Neuron (in vitro differentiated cells): Measurements from ENCODE around the gene ACTBL2.

ENCODE experiments used
- H2AFZ ChIP-seq: one replicate; pipeline ENCODE4 v1.6.1; 2013; ENCODE audit warnings: low read depth, mild to moderate bottlenecking, inconsistent platforms, low read length, moderate library complexity
- H3K27me3 ChIP-seq: one replicate; pipeline ENCODE4 v1.6.1; 2013; ENCODE audit warnings: low read length; ENCODE audit not compliant: insufficient read depth
- H3K36me3 ChIP-seq: one replicate; pipeline ENCODE4 v1.6.1; 2013; ENCODE audit warnings: low read length; ENCODE audit not compliant: insufficient read depth
- H3K4me1 ChIP-seq: one replicate; pipeline ENCODE4 v1.6.1; 2013; ENCODE audit warnings: low read length; ENCODE audit not compliant: insufficient read depth
- H3K4me3 ChIP-seq: 2 replicates; pipeline ENCODE4 v1.5.1; 2013; ENCODE audit warnings: mild to moderate bottlenecking, low read length, moderate library complexity
- H3K9me3 ChIP-seq: one replicate; pipeline ENCODE4 v1.6.1; 2013; ENCODE audit warnings: low read length

Gene ACTBL2

DNA sequence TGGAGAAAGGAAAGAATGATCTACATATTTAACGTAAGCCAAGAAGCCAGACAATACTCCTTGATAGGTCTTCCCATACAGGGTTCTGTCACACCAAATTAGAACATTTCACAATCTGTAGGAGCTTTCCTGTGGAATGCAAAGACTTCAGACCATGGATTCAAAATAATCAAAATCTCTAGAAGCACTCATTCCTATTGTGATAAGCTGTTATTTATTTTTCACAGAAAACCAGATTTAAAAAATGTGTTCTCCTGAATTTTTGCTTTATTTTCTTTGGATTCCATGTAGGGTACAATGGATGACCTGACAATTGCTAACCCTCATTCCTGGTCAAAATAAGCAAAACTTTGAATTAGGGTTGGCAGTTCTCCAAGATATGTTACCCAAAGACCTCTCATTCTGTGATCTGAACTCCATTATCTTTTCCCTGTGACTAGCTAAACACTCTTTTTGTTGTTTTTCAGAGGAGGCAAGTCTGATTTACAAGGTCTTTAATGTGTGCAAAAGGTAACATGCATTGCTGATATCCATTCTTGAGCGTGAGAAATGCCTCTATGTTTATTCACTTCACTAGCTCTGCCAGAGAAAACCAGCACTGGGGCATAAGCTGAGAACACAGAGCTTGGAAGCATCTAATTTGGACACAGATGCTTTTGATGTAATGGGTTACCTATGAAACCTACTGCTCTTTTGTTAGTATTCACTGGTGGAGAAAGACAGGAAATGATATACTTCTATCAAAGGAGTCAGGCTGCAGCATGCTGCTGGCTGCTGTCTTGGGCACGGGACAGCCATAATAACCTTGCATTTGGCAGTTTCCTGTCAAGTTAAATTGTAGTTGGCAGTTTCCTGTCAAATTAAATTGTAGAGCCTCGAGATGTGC lies 31.4 kb downstream of the ACTBL2 start:
- peaks cover 4% of the 10 kb centered on the region for H3K4me1 ChIP-seq
- no peak overlapping the region for H3K4me3 ChIP-seq
- H3K36me3 ChIP-seq, result no peaks in the 10 kb centered on the region
- peaks cover 2% of the 10 kb centered on the region for H3K27me3 ChIP-seq
- no peak overlapping the region for H2AFZ ChIP-seq
- H3K9me3 ChIP-seq, result no peaks in the 10 kb centered on the region

GRCh38 chr5:57448751-57449150 lies 33.9 kb downstream of the ACTBL2 start:
- no peak overlapping the region for H2AFZ ChIP-seq
- no peaks in the 10 kb centered on the region for H3K9me3 ChIP-seq
- no peaks in the 10 kb centered on the region for H3K36me3 ChIP-seq
- peaks cover 4% of the 10 kb centered on the region for H3K4me1 ChIP-seq
- no peak overlapping the region for H3K4me3 ChIP-seq
- H3K27me3 ChIP-seq, result peaks cover 2% of the 10 kb centered on the region

DNA sequence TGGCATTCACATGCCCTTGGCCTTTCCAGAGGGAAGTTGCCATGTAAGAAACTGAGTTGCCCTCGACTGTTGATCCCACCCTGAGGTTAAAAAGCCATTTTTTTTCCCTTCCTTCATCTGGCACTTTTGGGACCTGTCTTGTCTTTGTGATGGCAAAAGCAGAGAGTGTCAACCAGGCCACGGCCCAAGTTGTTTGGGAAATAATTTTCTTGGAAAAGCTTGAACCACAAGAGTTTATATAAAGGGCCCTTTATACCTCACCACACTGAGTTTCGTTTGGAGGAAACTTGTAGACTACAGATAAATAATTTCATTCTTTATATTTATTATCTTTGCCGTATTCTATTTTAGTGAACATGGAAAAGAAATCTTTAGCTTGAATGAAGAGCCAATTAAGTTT lies 34.3 kb downstream of the ACTBL2 start:
- Histone ChIP-seq H2AFZ (no peak overlapping the region), H3K27me3 (peaks cover 5% of the 10 kb centered on the region), H3K36me3 (no peaks in the 10 kb centered on the region), H3K9me3 (no peaks in the 10 kb centered on the region), H3K4me3 (no peak overlapping the region), H3K4me1 (peaks cover 4% of the 10 kb centered on the region)

GRCh38 chr5:57447658-57448057 lies 35.0 kb downstream of the ACTBL2 start:
- H3K4me3 ChIP-seq, result no peak overlapping the region
- H3K36me3 ChIP-seq, result no peaks in the 10 kb centered on the region
- H3K4me1 ChIP-seq, result peaks cover 4% of the 10 kb centered on the region
- no peak overlapping the region for H2AFZ ChIP-seq
- peaks cover 5% of the 10 kb centered on the region for H3K27me3 ChIP-seq
- no peaks in the 10 kb centered on the region for H3K9me3 ChIP-seq

- Histone ChIP-seq H3K27me3 (peaks cover 5% of the 10 kb centered on the region), H2AFZ (no peak overlapping the region), H3K9me3 (no peaks in the 10 kb centered on the region), H3K4me3 (no peak overlapping the region), H3K36me3 (no peaks in the 10 kb centered on the region), H3K4me1 (peaks cover 4% of the 10 kb centered on the region)
Observed at GRCh38 chr5:57446966-57447365, 35.6 kb downstream of the ACTBL2 start.

DNA sequence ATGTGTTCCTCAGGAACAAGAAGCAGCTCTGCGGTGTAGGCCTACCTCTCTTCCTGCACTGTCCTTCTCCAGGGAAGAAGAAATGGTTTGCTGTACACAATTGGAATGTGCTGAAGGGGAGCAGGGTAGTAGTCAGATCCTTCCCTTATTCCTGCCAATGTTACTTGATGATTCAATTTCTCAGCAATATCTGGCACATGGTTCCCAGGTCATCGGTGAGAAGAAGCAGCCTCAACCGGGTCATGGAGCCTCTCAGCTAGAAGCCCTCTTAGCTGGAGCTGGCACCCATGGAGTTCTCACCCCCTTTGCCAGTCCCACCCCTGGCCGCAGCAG lies 36.9 kb downstream of the ACTBL2 start:
- Histone ChIP-seq H3K27me3 (peaks cover 5% of the 10 kb centered on the region), H3K4me1 (peaks cover 4% of the 10 kb centered on the region), H2AFZ (no peak overlapping the region), H3K36me3 (no peaks in the 10 kb centered on the region), H3K4me3 (no peak overlapping the region), H3K9me3 (no peaks in the 10 kb centered on the region)

DNA sequence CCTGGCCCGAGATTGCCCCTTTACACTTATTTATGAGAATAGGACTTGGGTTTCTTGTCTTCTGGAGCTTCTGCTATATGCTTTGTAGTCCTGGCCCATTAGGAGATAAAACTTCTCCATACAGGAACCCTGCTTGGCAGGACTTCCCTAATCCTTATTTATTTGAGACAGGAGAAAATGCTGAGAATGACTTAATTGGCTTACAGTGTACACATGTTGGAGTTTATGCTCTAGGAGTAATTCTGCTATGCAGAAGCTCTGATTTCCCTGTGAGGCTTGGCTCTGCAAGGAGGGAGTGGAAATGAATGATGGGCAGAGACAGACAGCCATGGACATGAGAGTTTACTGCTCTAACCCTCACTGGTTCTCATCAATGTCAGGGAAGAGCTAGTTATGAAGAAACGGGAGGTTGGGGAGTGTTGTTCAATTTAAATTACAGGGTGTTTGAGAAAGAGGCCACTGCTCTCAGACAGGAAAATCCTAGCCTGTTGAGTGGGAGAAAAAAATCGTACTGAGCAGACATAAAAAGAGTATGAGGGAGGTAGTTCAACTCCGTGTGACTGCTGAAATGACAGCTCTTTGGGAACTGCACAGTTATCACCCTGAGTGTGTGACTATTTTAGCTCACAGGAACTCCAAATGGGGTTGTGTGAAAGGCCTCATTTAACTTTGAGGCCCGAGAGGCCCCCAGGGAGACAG lies 37.5 kb downstream of the ACTBL2 start:
- no peaks in the 10 kb centered on the region for H3K36me3 ChIP-seq
- H3K4me3 ChIP-seq, result no peak overlapping the region
- no peak overlapping the region for H2AFZ ChIP-seq
- H3K4me1 ChIP-seq, result peaks cover 4% of the 10 kb centered on the region
- H3K9me3 ChIP-seq, result no peaks in the 10 kb centered on the region
- H3K27me3 ChIP-seq, result peaks cover 5% of the 10 kb centered on the region

DNA sequence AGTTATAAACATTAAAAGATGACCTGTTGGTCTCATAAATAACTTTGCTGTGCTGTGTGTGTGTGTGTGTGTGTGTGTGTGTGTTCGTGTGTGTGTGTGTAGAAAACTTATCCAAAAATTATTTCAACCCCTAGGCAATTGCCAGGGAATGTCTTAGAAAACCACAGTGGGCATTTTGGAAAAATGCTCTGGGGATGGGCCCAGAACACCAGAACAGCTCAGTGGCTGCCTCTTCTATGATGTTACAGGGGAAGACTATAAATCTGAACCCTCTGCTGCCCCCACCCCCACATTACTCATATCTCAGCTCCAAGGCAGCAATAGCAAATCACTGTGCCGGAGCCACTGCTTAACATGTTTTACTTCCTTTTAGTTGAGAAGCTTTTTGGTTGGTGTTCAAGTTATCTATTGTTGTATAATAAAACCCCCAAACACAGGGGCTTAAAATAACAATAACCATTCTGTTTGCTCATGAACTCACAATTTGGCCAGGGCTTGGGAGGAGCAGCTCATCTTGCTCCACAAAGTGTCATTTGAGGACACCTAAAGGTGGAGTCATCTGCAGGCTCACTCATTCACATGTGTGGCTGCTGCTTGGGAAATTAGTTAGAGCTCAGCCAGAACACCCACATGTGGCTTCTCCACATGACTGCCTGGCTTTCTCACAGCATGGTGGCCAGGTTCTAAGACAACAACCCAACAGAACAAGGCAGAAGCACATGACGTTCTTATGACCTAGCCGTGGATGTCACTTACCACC lies 40.4 kb downstream of the ACTBL2 start:
- H3K4me1 ChIP-seq, result no peaks in the 10 kb centered on the region
- no peaks in the 10 kb centered on the region for H3K36me3 ChIP-seq
- H2AFZ ChIP-seq, result no peak overlapping the region
- H3K27me3 ChIP-seq, result peaks cover 5% of the 10 kb centered on the region
- no peak overlapping the region for H3K4me3 ChIP-seq
- no peaks in the 10 kb centered on the region for H3K9me3 ChIP-seq

- Histone ChIP-seq H2AFZ (no peak overlapping the region), H3K9me3 (no peaks in the 10 kb centered on the region), H3K4me3 (no peak overlapping the region), H3K36me3 (no peaks in the 10 kb centered on the region), H3K4me1 (no peaks in the 10 kb centered on the region), H3K27me3 (peaks cover 5% of the 10 kb centered on the region)
Observed at GRCh38 chr5:57441557-57441956, 41.1 kb downstream of the ACTBL2 start.

DNA sequence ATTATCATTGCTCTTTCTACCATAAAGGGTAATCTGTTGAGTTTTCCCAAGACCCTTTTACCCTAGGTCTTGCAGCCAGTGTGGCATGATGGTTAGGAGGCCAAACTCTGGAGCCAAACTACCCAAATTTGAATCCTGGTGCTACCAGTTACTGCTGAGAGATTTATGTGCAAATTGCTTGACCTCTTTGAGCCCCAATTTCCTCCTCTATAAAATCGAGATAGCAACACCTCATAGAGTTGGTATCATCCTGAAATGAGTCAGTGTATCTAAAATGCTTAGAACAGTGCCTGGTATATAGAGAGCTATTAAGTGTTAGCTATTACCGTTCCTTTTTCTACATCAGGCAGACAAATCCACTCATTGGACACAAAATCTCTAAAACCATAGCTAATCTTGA lies 43.0 kb downstream of the ACTBL2 start:
- H2AFZ ChIP-seq, result no peak overlapping the region
- no peaks in the 10 kb centered on the region for H3K36me3 ChIP-seq
- H3K27me3 ChIP-seq, result peaks cover 5% of the 10 kb centered on the region
- no peaks in the 10 kb centered on the region for H3K4me1 ChIP-seq
- no peak overlapping the region for H3K4me3 ChIP-seq
- H3K9me3 ChIP-seq, result no peaks in the 10 kb centered on the region

DNA sequence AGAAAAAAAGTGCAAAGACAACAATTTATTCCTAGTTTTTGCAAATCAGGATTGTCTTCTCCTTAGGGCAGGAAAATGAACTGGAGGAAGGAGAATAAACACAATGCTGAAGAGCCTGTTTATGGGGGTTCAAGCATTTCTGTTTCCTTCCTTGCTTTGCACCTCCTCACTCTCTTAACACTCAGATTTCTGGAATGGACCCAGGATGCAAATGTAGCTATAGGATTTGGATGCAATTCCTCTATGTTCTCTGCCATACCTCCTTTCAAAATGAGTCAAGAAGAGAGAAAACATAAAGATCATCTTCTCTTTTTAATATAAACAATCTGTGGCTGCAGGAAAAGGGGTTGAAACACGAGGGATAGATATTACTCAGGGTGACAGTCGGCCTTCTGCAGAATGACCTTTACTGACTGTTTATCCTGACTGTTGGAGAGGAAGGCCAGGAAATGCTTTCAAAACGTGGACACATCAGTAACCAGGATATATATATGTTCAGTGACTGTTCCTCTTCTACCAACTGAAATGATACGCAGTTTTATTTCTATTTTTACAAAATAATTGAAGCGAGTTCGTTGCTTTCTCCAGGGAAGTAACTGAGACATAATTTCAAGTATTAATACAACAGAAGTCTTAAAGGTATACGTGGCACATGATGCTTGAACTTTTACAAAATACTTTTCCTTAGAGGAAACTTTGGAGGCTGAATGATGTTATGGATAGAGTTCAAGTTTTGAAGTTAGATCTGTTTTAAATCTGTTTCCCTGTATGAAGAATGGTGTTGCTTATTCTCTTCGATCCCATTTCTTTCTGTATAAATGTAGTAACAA lies 44.4 kb downstream of the ACTBL2 start:
- no peaks in the 10 kb centered on the region for H3K9me3 ChIP-seq
- H3K4me1 ChIP-seq, result no peaks in the 10 kb centered on the region
- no peak overlapping the region for H2AFZ ChIP-seq

GRCh38 chr5:57436586-57436985 lies 46.0 kb downstream of the ACTBL2 start:
- Histone ChIP-seq H3K9me3 (no peaks in the 10 kb centered on the region), H3K4me1 (no peaks in the 10 kb centered on the region), H3K36me3 (no peaks in the 10 kb centered on the region), H3K27me3 (no peaks in the 10 kb centered on the region), H2AFZ (no peak overlapping the region), H3K4me3 (no peak overlapping the region)

More for the DNA sequence above, 44.4 kb downstream of the ACTBL2 start:
- no peak overlapping the region for H3K4me3 ChIP-seq
- no peaks in the 10 kb centered on the region for H3K27me3 ChIP-seq
- no peaks in the 10 kb centered on the region for H3K36me3 ChIP-seq
